Measurements from ENCODE around the gene MME.

DNA sequence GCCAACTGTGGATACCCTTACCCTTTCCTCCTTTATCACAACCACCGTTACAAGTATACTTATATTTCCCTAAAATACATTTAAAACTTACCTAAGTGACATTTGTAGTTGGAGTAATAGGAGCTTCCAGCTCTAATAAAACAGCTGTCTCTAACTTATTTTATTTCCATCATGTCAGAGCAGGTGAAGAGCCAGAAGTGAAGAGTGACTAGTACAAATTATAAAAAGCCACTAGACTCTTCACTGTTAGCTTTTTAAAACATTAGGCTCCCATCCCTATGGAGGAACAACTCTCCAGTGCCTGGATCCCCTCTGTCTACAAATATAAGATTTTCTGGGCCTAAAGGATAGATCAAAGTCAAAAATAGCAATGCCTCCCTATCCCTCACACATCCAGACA is 102.3 kb downstream of the MME start:
- TF ChIP-seq EP300 (IDR thresholded peaks at IDR 0.05; ENCODE audit: borderline replicate concordance) = no peak
- TF ChIP-seq, protein P1, sequence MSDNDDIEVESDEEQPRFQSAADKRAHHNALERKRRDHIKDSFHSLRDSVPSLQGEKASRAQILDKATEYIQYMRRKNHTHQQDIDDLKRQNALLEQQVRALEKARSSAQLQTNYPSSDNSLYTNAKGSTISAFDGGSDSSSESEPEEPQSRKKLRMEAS (IDR thresholded peaks at IDR 0.05) = no peak
- TF ChIP-seq RAD21 (IDR thresholded peaks at IDR 0.05; ENCODE audit: low read depth) = no peak
- no peak for TF ChIP-seq TAF1 (IDR thresholded peaks at IDR 0.05; ENCODE audit: low read depth)
- no peak for TF ChIP-seq CEBPB (IDR thresholded peaks at IDR 0.05)
- TF ChIP-seq TEAD4 (IDR thresholded peaks at IDR 0.05) = no peak
- no peak for TF ChIP-seq YY1 (IDR thresholded peaks at IDR 0.05; ENCODE audit: low read depth)
- TF ChIP-seq, protein P2, sequence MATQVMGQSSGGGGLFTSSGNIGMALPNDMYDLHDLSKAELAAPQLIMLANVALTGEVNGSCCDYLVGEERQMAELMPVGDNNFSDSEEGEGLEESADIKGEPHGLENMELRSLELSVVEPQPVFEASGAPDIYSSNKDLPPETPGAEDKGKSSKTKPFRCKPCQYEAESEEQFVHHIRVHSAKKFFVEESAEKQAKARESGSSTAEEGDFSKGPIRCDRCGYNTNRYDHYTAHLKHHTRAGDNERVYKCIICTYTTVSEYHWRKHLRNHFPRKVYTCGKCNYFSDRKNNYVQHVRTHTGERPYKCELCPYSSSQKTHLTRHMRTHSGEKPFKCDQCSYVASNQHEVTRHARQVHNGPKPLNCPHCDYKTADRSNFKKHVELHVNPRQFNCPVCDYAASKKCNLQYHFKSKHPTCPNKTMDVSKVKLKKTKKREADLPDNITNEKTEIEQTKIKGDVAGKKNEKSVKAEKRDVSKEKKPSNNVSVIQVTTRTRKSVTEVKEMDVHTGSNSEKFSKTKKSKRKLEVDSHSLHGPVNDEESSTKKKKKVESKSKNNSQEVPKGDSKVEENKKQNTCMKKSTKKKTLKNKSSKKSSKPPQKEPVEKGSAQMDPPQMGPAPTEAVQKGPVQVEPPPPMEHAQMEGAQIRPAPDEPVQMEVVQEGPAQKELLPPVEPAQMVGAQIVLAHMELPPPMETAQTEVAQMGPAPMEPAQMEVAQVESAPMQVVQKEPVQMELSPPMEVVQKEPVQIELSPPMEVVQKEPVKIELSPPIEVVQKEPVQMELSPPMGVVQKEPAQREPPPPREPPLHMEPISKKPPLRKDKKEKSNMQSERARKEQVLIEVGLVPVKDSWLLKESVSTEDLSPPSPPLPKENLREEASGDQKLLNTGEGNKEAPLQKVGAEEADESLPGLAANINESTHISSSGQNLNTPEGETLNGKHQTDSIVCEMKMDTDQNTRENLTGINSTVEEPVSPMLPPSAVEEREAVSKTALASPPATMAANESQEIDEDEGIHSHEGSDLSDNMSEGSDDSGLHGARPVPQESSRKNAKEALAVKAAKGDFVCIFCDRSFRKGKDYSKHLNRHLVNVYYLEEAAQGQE (IDR thresholded peaks at IDR 0.05; ENCODE audit: low read depth) = no peak
- TF ChIP-seq FOXM1 (IDR thresholded peaks at IDR 0.05; ENCODE audit: borderline replicate concordance, low read depth) = no peak

Measured in Ishikawa (cell line).